GM12865 (cell line): ENCODE results near the gene ATRNL1.

Source experiments
- DNase-seq: peaks from one replicate; pipeline ENCODE4 v3.0.0; 2010; ENCODE audit warnings: low read depth
- H3K4me3 ChIP-seq: 2 replicates; pipeline ENCODE4 v1.5.1; 2011; ENCODE audit warnings: mild to moderate bottlenecking, low read depth, low read length, control low read depth
- TF ChIP-seq, protein P1 (sequence below): IDR thresholded peaks from 2 replicates; pipeline ENCODE4 v1.5.1; 2011; ENCODE audit warnings: low read length, control low read depth, low read depth, inconsistent platforms; ENCODE audit not compliant: insufficient read depth; ENCODE audit errors: missing control alignments

The ATRNL1 gene

DNA sequence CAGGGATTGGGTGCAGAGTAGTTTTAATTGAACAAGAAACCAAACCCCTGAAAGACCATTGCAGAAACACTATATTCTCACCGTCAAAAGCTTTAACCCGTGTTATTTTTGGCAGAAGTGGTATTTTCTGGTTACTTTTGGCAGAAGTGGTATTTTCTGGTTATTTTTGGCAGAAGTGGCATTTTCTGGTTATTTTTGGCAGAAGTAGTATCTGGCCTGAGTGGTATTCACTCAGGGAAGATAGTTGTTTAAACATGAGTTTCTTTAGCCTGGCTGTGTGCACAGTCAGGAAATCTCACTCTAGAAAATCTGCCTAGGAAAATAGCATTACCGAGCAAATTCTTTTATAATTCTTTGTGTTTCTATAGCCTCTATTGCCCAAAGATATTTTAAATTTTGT is 857.2 kb downstream of the ATRNL1 start:
- no peak overlapping the region for H3K4me3 ChIP-seq
- TF ChIP-seq, protein P1, sequence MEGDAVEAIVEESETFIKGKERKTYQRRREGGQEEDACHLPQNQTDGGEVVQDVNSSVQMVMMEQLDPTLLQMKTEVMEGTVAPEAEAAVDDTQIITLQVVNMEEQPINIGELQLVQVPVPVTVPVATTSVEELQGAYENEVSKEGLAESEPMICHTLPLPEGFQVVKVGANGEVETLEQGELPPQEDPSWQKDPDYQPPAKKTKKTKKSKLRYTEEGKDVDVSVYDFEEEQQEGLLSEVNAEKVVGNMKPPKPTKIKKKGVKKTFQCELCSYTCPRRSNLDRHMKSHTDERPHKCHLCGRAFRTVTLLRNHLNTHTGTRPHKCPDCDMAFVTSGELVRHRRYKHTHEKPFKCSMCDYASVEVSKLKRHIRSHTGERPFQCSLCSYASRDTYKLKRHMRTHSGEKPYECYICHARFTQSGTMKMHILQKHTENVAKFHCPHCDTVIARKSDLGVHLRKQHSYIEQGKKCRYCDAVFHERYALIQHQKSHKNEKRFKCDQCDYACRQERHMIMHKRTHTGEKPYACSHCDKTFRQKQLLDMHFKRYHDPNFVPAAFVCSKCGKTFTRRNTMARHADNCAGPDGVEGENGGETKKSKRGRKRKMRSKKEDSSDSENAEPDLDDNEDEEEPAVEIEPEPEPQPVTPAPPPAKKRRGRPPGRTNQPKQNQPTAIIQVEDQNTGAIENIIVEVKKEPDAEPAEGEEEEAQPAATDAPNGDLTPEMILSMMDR = no peak
- no peak for DNase-seq

DNA sequence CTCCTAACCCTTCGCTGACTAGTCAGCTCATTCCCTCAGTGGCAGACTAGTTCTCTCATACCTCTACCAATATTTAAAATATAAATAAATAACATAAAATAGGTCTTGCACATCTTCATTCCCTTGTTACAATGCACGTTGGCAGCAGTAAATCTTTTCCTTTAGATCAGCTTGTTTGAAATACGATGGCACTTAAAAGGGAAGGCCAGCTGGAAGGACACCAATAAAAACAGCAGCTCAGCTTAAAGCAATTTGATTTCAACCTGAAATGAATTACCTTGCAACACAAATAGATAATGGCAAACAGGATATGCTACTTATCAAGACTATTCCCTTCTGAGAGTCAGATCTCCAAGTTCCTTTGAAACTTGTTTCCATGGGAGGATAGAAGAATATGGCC is 858.1 kb downstream of the ATRNL1 start:
- TF ChIP-seq, protein P1 = no peak
- no peak overlapping the region for H3K4me3 ChIP-seq
- no peak for DNase-seq

DNA sequence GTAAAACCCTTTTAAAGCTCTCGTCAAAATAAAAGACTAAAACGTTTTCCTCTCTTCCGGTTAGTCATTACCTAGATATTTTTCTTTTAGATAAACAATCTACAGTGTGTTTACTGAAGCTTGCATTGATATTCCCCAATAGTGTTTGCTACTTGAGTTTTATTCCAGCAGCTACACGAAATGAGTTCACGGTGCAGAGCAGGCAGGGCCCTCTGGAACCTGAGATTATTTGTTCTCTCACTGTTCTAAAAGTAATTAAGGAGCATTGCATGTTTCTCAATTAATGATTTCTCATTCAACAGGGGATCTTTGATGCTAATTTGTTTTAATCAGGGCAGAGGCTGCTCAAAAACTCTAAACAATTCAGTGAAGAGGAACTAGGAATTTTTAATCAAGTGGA is 860.1 kb downstream of the ATRNL1 start:
- H3K4me3 ChIP-seq = no peak overlapping the region
- TF ChIP-seq, protein P1 = no peak
- DNase-seq = no peak

DNA sequence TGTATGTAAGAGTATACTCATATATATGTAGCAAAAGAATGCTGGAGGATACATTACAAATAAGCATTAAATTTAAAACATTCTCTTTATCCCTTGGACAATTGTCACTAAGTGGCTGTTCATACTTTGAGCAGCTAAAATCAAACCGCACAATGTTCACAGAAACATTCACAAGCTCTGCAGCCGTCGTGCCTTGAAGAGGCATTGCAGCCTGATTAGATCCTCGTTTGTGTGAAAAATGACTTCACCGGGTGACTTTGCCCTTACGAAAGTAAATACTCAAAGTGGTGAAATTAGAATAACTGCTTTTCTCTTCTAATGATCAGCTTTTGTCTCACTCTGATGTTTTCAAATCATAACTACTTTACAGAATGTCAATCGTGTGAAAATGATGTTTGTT is 860.8 kb downstream of the ATRNL1 start:
- TF ChIP-seq, protein P1 = no peak
- DNase-seq = no peak
- no peak overlapping the region for H3K4me3 ChIP-seq

DNA sequence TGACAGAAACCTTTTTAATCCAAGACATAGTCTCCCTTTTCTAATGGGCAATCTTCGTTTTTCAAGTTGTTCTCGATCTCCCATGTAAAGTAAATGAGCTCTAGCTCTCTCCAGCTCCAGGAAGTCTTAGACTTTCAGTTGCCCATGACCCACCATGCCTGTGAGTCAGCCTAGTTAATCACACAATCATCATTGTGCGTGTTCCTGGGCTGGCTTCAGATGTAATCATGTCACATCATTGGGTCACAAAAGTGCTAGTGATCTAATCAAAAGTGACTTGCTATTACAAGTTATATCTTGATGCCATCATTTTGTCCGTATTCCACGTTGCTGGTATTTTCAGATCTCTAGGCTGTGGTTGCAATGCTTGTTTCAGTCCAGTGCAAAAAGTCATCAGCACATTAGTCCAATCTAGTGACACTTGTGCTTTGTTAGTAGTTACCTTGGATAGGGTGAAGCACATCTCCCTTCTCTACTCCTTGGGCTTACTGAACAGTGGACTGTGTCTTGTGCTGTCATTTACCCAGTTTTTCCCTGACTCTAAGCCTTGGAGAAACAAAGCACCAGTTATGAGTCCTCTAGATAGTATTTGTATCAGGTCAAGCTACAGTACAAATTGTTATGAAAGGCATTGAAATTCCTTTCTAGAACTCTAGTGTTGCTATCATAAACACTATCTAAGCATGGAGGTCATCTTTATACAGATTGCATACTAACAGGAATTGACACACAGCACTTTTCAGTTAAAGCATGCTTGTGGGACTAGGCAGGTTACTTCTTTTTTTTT is 863.3 kb downstream of the ATRNL1 start:
- no peak for DNase-seq
- no peak overlapping the region for H3K4me3 ChIP-seq
- TF ChIP-seq, protein P1 = no peak

DNA sequence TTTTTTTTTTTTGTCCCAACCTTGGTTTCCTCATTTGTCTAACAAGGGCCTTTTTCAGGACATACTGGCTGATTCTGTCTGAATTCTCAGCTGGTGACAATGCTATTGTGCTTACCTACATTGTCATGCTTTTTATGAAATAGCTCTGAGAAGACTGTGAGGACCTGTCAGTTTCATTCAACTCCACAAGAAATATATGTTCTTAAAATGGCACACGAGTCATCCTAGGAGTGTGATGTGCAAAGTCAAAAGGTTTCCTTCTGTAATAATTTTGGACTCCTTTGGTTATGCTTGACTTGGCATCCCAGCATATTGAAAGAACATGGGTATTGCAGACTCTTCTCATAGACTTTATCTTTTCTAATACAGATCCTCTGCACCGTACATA is 863.8 kb downstream of the ATRNL1 start:
- H3K4me3 ChIP-seq = no peak overlapping the region
- DNase-seq = no peak
- TF ChIP-seq, protein P1 = no peak

DNA sequence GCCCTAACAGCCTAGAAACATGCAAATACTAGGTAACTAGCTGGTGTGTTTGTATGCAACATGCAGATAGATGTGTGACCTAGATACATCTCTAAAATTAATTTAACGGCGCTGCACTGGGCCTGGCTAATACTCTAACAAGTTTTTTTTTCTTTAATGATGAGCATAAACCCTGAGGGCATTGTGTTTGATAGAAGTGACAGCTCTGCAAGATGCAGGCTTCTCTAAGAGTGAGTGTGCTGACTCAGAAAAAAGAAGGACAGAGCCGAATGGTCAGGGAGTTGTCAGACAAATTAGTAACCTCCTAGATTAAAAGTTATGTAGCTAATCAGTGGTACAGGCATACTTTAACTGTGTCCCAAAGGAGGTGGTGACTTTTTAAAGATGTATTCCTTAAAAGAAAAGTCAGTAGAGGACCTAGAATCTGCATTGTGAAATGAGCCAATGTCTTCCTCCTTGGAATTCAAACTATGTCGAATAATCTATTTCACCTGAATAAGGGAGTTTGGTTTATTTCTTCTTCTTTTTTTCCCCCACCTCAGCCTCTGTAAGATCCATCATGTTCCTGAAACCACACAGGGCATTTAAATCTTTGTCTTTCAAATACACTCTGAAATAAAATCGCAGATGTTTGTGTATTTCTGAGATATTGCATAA is 864.7 kb downstream of the ATRNL1 start:
- H3K4me3 ChIP-seq = no peak overlapping the region
- TF ChIP-seq, protein P1 = no peak
- DNase-seq = no peak
